ENCODE data around the gene AATF. TPM values are rescaled to one million over a fixed set of nuclear protein-coding genes. Genes with fewer than 3 reads are reported as not detected.

Gene AATF
- total RNA-seq, 1 donor from 2014 or later: 21.1 TPM

GRCh38 chr17:36926226-36926625, 22.5 kb upstream of the AATF start:
- H3K36me3 ChIP-seq: no peaks in the 10 kb centered on the region
- H3K27ac ChIP-seq: no peak overlapping the region
- no peak for DNase-seq (ENCODE audit: extremely low spot score in 2 of 2)
- H3K27me3 ChIP-seq: peaks cover 9% of the 10 kb centered on the region
- no peaks in the 10 kb centered on the region for H3K4me1 ChIP-seq
- intact Hi-C loops (cut with DNase I): no loop called here
- H3K4me3 ChIP-seq: no peak overlapping the region
- no peaks in the 10 kb centered on the region for H3K9me3 ChIP-seq
- no peak for TF ChIP-seq POLR2A (IDR thresholded peaks at IDR 0.05)
- TF ChIP-seq POLR2AphosphoS5 (IDR thresholded peaks at IDR 0.05; ENCODE audit: insufficient read depth in 1 of 2, low read depth in 1 of 2): no peak
- TF ChIP-seq CTCF (IDR thresholded peaks at IDR 0.05): no peak

GRCh38 chr17:36926701-36927100, 22.1 kb upstream of the AATF start:
- TF ChIP-seq CTCF (IDR thresholded peaks at IDR 0.05) (no peak), POLR2AphosphoS5 (IDR thresholded peaks at IDR 0.05; ENCODE audit: insufficient read depth in 1 of 2, low read depth in 1 of 2) (no peak), POLR2A (IDR thresholded peaks at IDR 0.05) (no peak)
- intact Hi-C loops (cut with DNase I): no loop called here
- peaks cover 13% of the 10 kb centered on the region for H3K27me3 ChIP-seq

GRCh38 chr17:36928471-36929345, 20.0 kb upstream of the AATF start:
- Histone ChIP-seq H3K4me3 (no peak overlapping the region), H3K27ac (no peak overlapping the region), H3K27me3 (peaks cover 22% of the 10 kb centered on the region), H3K4me1 (peaks cover 20% of the 10 kb centered on the region), H3K9me3 (no peaks in the 10 kb centered on the region), H3K36me3 (no peaks in the 10 kb centered on the region)
- no peak for DNase-seq (ENCODE audit: extremely low spot score in 2 of 2)
- no peak for TF ChIP-seq POLR2AphosphoS5 (IDR thresholded peaks at IDR 0.05; ENCODE audit: insufficient read depth in 1 of 2, low read depth in 1 of 2)
- no peak for TF ChIP-seq POLR2A (IDR thresholded peaks at IDR 0.05)
- no peak for TF ChIP-seq CTCF (IDR thresholded peaks at IDR 0.05)
- intact Hi-C loops (cut with DNase I): no loop called here

More at GRCh38 chr17:36926701-36927100, 22.1 kb upstream of the AATF start:
- Histone ChIP-seq H3K27ac (no peak overlapping the region), H3K4me1 (peaks cover under 1% of the 10 kb centered on the region), H3K9me3 (no peaks in the 10 kb centered on the region), H3K4me3 (no peak overlapping the region), H3K36me3 (no peaks in the 10 kb centered on the region)
- DNase-seq (ENCODE audit: extremely low spot score in 2 of 2): no peak

GRCh38 chr17:36929851-36930582, 18.7 kb upstream of the AATF start:
- H3K4me3 ChIP-seq: no peak overlapping the region
- no peaks in the 10 kb centered on the region for H3K36me3 ChIP-seq
- H3K4me1 ChIP-seq: peaks cover 33% of the 10 kb centered on the region
- no peaks in the 10 kb centered on the region for H3K9me3 ChIP-seq
- TF ChIP-seq CTCF (IDR thresholded peaks at IDR 0.05) (no peak), POLR2A (IDR thresholded peaks at IDR 0.05) (no peak), POLR2AphosphoS5 (IDR thresholded peaks at IDR 0.05; ENCODE audit: insufficient read depth in 1 of 2, low read depth in 1 of 2) (no peak)
- no peak overlapping the region for H3K27ac ChIP-seq
- DNase-seq (ENCODE audit: extremely low spot score in 2 of 2): no peak
- intact Hi-C loops (cut with DNase I): no loop called here
- peaks cover 31% of the 10 kb centered on the region for H3K27me3 ChIP-seq

GRCh38 chr17:36930583-36930900, 18.2 kb upstream of the AATF start:
- no peak for DNase-seq (ENCODE audit: extremely low spot score in 2 of 2)
- intact Hi-C loops (cut with DNase I): no loop called here
- Histone ChIP-seq H3K4me1 (peaks cover 39% of the 10 kb centered on the region), H3K4me3 (no peak overlapping the region), H3K9me3 (no peaks in the 10 kb centered on the region), H3K27ac (no peak overlapping the region), H3K27me3 (peaks cover 37% of the 10 kb centered on the region), H3K36me3 (no peaks in the 10 kb centered on the region)
- TF ChIP-seq POLR2A (IDR thresholded peaks at IDR 0.05) (no peak), CTCF (IDR thresholded peaks at IDR 0.05) (no peak), POLR2AphosphoS5 (IDR thresholded peaks at IDR 0.05; ENCODE audit: insufficient read depth in 1 of 2, low read depth in 1 of 2) (no peak)
